ENCODE results near the gene GAREM1. TPM values are rescaled to one million over a fixed set of nuclear protein-coding genes. Genes with fewer than 3 reads are reported as not detected.
"Not testable (repeated sequence)": the region's sequence is repeated elsewhere in the genome, so short reads cannot be mapped to it uniquely, and the experiment has no call there.

Gene GAREM1
- total RNA-seq, 1 donor from 2014 or later: 26.8 TPM

DNA sequence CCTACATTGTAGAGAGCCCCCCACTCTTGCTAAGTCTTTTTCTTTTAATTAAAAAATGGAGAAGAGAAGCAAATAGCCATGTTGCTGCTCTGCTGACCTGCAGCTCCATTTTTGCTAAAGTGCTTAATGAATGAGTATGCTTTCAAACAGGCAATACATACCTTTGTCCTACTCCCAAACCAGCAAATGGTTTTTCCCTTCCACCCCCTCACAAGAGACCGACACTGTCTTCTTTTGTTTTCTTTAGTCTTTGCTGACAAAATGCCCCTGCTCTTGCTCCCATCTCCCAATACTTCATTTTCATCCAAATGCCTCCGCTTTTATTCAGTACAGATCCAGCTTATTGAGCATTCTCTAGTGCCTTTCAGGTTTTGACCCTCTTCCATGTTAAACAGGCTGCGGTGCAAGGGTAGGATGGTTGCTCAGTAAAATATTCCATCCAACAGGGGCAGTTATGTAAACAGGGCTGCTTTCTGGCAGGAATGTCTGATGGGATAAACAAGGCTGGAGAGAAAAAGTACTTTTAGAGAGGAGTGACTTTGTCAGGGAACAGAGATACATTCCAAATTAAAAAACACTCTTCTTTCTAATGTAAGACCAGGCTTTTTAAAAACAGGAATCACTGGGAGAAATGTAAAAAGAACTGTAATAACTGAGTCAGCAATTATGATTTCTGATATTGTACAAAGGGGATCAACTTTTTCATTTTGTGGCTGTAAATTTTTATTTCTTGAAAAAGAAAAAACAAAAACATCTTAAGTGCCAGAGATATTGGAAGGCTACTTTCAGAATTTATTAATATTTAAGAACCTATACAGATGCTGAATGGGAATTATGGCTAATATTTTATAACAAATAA lies 144.0 kb downstream of the GAREM1 start:
- no peak for DNase-seq (ENCODE audit: low spot score)

DNA sequence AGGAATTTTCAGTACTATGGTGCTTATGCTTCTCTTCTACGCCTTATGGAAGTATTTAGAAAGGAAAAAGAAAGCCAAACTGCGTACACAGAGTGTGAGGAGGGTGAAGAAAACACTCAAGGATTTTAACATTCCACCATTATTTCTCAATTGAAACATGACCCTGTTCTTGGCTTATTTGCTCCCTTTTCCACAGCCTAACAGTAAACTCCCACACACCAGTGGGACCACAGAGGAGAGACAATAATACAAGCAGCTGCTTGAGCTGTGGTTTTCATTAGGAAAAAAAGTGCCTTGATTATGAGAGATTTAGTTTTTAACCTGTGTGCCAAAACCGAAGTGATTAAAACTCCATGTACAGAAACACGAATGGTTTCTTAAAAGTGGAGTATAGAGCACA lies 146.5 kb downstream of the GAREM1 start:
- DNase-seq (ENCODE audit: low spot score): no peak

GRCh38 chr18:32321826-32322225 lies 148.9 kb downstream of the GAREM1 start:
- no peak for DNase-seq (ENCODE audit: low spot score)

- DNase-seq (ENCODE audit: low spot score): no peak
These were observed 151.6 kb downstream of the GAREM1 start for GRCh38 chr18:32319084-32319483.

- no peak for DNase-seq (ENCODE audit: low spot score)
These were observed 152.1 kb downstream of the GAREM1 start for GRCh38 chr18:32318581-32318980.

GRCh38 chr18:32317651-32318050 lies 153.0 kb downstream of the GAREM1 start:
- no peak for DNase-seq (ENCODE audit: low spot score)

DNA sequence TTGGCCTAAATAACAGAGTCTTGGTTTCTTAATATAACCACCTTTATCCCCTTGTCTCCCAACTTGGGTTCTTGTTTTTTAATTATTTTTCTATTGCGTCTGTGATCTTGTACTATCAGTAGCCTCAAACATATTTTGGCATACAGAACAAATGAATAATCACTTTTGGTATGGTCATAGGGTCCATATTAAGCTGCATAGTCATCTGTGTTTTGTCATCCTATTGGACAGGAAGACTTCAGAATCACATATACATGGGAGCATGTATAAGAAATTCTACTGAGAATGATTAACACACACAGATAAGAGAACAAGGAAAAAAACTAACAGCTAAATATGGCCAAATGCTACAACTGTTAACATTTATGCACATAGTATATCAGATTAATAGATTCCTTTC lies 154.8 kb downstream of the GAREM1 start:
- no peak for DNase-seq (ENCODE audit: low spot score)

- no peak for DNase-seq (ENCODE audit: low spot score)
These were observed 159.9 kb downstream of the GAREM1 start for GRCh38 chr18:32310774-32311173.

DNA sequence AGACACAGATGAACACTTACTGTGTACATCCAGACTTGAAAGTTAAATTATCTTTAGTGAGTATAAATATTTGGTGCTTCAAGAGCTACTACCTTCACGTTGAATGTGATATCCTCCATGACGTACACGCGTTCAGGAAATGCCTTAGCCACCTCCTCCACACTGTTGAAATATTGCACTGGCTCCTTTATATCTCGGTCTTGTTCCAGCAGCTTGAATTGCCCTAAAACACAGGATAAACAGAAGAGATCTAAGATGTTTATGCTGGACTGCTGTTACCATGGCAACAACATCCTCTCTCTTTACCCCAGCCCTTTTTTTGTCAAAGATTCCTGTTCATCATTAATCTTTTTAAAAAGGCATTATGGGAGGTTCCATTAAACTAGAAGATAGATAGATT lies 160.6 kb downstream of the GAREM1 start:
- no peak for DNase-seq (ENCODE audit: low spot score)

- DNase-seq (ENCODE audit: low spot score): no peak
These were observed 162.1 kb downstream of the GAREM1 start for GRCh38 chr18:32308493-32309120.

- DNase-seq (ENCODE audit: low spot score): no peak
These were observed 167.3 kb downstream of the GAREM1 start for GRCh38 chr18:32303400-32303799.

GRCh38 chr18:32302806-32303205 lies 167.9 kb downstream of the GAREM1 start:
- DNase-seq (ENCODE audit: low spot score): no peak

DNA sequence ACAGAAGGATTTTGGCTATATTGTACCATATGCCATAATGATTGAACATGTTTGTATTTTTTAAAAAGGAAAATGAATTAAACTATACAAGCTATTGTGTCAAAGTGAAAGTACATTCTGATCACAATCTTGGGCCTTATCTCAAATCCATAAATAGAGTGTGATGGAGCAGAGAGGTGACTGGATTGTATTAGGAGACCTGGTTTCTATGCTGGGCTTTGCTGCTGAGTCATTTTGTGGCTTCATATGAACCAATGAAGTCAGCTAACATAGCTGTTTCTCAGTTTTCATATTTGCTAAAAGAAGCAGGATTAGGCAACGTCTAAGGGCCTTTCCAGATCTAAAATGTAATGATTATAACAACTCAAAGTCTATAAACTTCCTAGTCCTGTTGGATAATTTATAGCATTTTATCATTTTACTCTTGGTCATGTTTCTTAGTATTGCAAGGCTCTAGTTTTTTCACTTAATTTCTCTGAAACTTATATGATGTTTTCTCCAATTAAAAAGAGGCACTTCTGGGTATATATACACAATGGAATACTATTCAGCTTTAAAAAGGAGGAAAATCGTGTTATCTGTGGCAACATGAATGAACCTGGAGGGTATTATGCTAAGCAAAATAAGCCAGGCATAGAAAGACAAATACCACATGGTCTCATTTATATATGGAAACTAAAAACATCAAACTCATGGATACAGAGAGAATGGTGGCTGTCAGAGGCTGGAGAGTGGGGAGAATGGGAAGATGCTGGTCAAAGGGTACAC lies 168.5 kb downstream of the GAREM1 start:
- no peak for DNase-seq (ENCODE audit: low spot score)

DNA sequence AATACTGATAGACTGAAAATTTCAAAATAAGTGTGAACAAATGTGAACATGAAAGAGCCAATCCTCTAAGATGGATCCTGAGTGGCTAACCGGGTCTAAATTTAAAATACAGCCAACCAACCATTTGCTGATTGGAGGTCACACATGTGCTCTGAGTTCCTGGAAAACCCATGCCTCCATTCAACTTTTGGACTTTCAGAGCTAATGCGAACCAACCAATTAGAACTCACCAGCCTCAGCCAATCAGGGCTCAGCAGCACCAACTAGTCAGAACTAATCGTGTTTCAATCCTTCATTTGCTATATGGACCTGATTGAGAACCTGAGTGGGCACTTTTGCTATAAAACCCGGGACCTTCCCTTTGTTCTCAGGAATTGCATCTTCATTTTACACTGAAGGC lies 169.3 kb downstream of the GAREM1 start:
- no peak for DNase-seq (ENCODE audit: low spot score)

DNA sequence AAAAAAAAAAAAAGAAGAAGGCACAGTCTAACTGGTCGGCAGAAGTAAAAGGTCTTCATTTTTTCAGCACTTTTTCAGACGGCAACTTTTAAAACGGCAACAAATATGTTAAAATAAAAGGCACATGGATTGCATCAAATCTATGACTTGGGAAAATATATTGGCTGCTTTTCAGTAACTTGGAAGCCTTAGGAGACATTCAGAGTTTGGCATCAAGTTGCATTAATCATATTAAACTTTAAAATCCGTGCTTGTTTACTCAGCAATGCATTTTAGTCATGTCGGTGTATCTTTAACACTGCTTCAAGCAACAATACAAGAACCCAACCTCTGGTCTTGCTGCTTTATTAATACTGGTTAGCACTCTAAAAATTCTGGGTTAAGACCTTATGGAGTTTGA lies 169.8 kb downstream of the GAREM1 start:
- no peak for DNase-seq (ENCODE audit: low spot score)

- no peak for DNase-seq (ENCODE audit: low spot score)
These were observed 171.2 kb downstream of the GAREM1 start for GRCh38 chr18:32299484-32299883.

DNA sequence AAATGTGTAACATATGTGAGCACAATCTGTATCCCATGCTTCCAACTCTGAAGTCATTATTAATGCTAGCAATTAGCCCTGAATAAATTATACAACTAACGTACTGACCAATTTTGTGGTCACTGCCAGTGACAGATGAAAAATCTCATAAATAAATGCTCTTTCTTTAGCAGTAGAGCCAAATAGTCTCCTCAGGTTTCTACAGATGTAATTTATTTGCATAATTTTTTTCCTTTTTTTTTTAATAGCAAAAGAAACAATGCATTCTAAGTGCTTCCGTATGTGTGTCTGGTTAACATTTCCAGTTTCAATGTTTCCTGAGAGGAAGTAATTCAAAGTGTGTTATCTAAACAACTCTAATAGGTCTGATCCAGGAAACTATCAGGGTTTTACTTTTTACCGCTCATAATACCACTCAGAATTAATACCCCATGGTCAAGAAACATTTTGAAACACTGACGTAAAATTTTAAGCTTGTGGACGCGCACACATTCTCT lies 172.5 kb downstream of the GAREM1 start:
- DNase-seq (ENCODE audit: low spot score): no peak

GRCh38 chr18:32297579-32298170 lies 173.0 kb downstream of the GAREM1 start:
- DNase-seq (ENCODE audit: low spot score): no peak

DNA sequence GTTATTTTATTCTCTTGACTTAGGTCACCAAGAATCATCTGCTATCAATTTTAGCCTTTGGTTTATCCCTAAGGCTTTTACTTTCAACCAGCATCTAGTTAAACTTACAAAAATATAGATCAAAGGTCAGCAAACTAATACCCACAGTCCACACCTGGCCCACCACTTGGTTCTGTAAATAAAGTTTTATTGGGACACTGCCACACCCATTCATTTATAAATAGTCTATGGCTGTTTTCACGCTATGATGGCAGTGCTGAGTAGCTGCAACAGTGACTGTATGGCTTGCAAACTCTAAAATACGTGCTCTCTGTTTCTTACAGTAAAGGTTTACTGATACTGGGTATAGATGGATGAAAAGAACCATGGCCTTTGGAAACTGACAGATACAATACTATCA lies 173.8 kb downstream of the GAREM1 start:
- no peak for DNase-seq (ENCODE audit: low spot score)

- DNase-seq (ENCODE audit: low spot score): no peak
These were observed 175.1 kb downstream of the GAREM1 start for GRCh38 chr18:32295604-32296003.

DNA sequence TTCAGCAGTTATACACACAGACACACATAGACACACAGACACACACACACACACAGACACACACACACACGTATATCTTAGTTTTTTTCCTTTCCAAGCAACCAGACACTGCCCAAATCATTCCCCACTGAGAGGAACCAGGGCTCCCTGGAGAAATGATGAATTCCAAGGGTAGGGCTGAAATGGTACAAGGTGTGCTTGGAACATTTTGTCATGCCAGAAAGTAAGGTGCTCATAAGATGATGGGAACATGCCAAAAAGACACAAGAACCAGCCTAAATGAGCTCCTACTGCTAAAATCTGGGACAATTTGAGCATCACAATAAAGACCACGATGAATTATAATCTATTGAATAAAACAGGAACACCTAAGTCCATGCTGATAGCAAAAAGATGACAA lies 177.6 kb downstream of the GAREM1 start:
- DNase-seq (ENCODE audit: low spot score): no peak

DNA sequence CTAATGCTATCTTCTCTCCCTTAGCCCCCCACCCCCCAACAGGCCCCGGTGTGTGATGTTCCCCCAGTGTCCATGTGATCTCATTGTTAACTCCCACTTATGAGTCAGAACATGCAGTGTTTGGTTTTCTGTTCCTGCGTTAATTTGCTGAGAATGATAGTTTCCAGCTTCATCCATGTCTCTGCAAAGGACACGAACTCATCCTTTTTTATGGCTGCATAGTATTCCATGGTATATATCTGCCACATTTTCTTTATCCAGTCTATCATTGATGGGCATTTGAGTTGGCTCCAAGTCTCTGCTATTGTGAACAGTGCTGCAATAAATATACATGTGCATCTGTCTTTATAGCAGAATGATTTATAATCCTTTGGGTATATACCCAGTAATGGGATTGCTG lies 179.1 kb downstream of the GAREM1 start:
- DNase-seq (ENCODE audit: low spot score): not testable (repeated sequence)
